SK-N-SH (cell line): ENCODE results near the gene IQSEC3. TPM values are rescaled to one million over a fixed set of nuclear protein-coding genes. Genes with fewer than 3 reads are reported as not detected.

Source experiments
- CTCF ChIA-PET: fragments of 300-600, 350-600 bp; formaldehyde crosslinking; extraction: SDS; loops from one replicate; lab custom pipeline; 2021; lab: Yijun Ruan, JAX
- POLR2A ChIA-PET: fragments of 350-600 bp; sonication (Branson Sonifier 250); formaldehyde crosslinking; extraction: SDS; loops from one replicate; lab custom pipeline; 2020; ENCODE audit warnings: antibody characterized with exemption, inconsistent platforms; lab: Yijun Ruan, JAX
- DNase-seq: peaks from one replicate; pipeline ENCODE4 v3.0.0; 2012
- H2AFZ ChIP-seq: fragments of 200-600 bp; sonication (generic); 2 replicates; pipeline ENCODE4 v1.8.1; 2016; ENCODE audit warnings: antibody characterized with exemption, mild to moderate bottlenecking, low read depth
- H3F3A ChIP-seq: fragments of 200-600 bp; sonication (generic); replicated peaks from 2 replicates; pipeline ENCODE3; 2016; ENCODE audit warnings: antibody characterized with exemption, mild to moderate bottlenecking; ENCODE audit not compliant: insufficient read depth
- H3K27ac ChIP-seq, 2 experiments: fragments of 200-500 bp in 1 of 2; fragments of 200-600 bp in 1 of 2; sonication (Bioruptor generic) in 1 of 2; sonication (generic), shearing (Covaris generic) in 1 of 2; 2 replicates each; pipeline versions ENCODE4 v1.5.1 to v1.6.1; 2014 to 2016; ENCODE audit warnings: low read depth in 2 of 2, inconsistent platforms in 1 of 2, low read length in 1 of 2, mild to moderate bottlenecking in 1 of 2, mixed read lengths in 1 of 2
- H3K27me3 ChIP-seq: fragments of 200-600 bp; sonication (generic), shearing (Covaris generic); 2 replicates; pipeline ENCODE4 v1.6.1; 2016; ENCODE audit warnings: mixed run types; ENCODE audit not compliant: insufficient read depth
- H3K36me3 ChIP-seq, 2 experiments: fragments of 200-500 bp in 1 of 2; fragments of 200-600 bp in 1 of 2; sonication (Bioruptor generic) in 1 of 2; sonication (generic) in 1 of 2; replicated peaks in 1 of 2; 2 replicates each; pipeline versions ENCODE3 to v1.5.1; 2014 to 2016; ENCODE audit warnings: low read length in 1 of 2, mild to moderate bottlenecking in 1 of 2; ENCODE audit not compliant: insufficient read depth in 2 of 2, control insufficient read depth in 1 of 2
- H3K4me1 ChIP-seq, 2 experiments: fragments of 200-500 bp in 1 of 2; fragments of 200-600 bp in 1 of 2; sonication (Bioruptor generic) in 1 of 2; sonication (generic), shearing (Covaris generic) in 1 of 2; 2 replicates each; pipeline versions ENCODE4 v1.5.1 to v1.6.1; 2014 to 2016; ENCODE audit warnings: low read depth in 1 of 2, low read length in 1 of 2, mixed run types in 1 of 2; ENCODE audit not compliant: insufficient read depth in 2 of 2, control insufficient read depth in 1 of 2
- H3K4me2 ChIP-seq: fragments of 200-600 bp; sonication (generic), shearing (Covaris generic); 2 replicates; pipeline ENCODE4 v1.6.1; 2017; ENCODE audit warnings: mixed run types
- H3K4me3 ChIP-seq, 2 experiments: fragments of 200-500 bp in 1 of 2; fragments of 200-600 bp in 1 of 2; sonication (Bioruptor generic) in 1 of 2; sonication (generic), shearing (Covaris generic) in 1 of 2; 2 replicates each; pipeline versions ENCODE4 v1.5.1 to v1.8.1; 2014 to 2016; ENCODE audit warnings: low read depth in 2 of 2, inconsistent platforms in 1 of 2, low read length in 1 of 2, mild to moderate bottlenecking in 1 of 2, mixed read lengths in 1 of 2, moderate library complexity in 1 of 2
- H3K79me2 ChIP-seq: fragments of 200-600 bp; sonication (generic); 2 replicates; pipeline ENCODE4 v1.8.1; 2017; ENCODE audit warnings: mild to moderate bottlenecking; ENCODE audit not compliant: insufficient read depth
- H3K9ac ChIP-seq: fragments of 200-600 bp; sonication (generic); 2 replicates; pipeline ENCODE4 v1.6.1; 2017; ENCODE audit warnings: mixed run types
- H3K9me2 ChIP-seq: fragments of 200-600 bp; sonication (generic); 2 replicates; pipeline ENCODE4 v1.6.1; 2017; ENCODE audit warnings: mixed run types
- H3K9me3 ChIP-seq: fragments of 200-600 bp; sonication (generic); 2 replicates; pipeline ENCODE4 v1.6.1; 2017; ENCODE audit warnings: mixed run types, mild to moderate bottlenecking, moderate library complexity
- H4K20me1 ChIP-seq: fragments of 200-600 bp; sonication (generic); 2 replicates; pipeline ENCODE4 v1.6.1; 2017; ENCODE audit warnings: mild to moderate bottlenecking, mixed run types; ENCODE audit not compliant: insufficient read depth
- ELF1 ChIP-seq: IDR thresholded peaks from 2 replicates; pipeline ENCODE4 v1.4.0; 2012
- FOXM1 ChIP-seq: IDR thresholded peaks from 2 replicates; pipeline ENCODE4 v1.4.0; 2012; ENCODE audit warnings: low read depth, mild to moderate bottlenecking
- MXI1 ChIP-seq: IDR thresholded peaks from 2 replicates; pipeline ENCODE4 v1.6.1; 2012; ENCODE audit warnings: mild to moderate bottlenecking, low read depth, low read length, improper control_type of control experiment
- NFIC ChIP-seq: IDR thresholded peaks from 2 replicates; pipeline ENCODE4 v1.4.0; 2012; ENCODE audit warnings: borderline replicate concordance
- RAD21 ChIP-seq: IDR thresholded peaks from 2 replicates; pipeline ENCODE4 v1.6.1; 2012; ENCODE audit warnings: mild to moderate bottlenecking, low read length
- RCOR1 ChIP-seq: fragments of 150-350 bp; IDR thresholded peaks from 2 replicates; pipeline ENCODE4 v1.6.1; 2017; ENCODE audit warnings: antibody characterized with exemption, low read length
- SIN3A ChIP-seq: IDR thresholded peaks from 2 replicates; pipeline ENCODE4 v1.6.1; 2012; ENCODE audit warnings: low read depth, mild to moderate bottlenecking, low read length, moderate library complexity, borderline replicate concordance
- SMC3 ChIP-seq: IDR thresholded peaks from 2 replicates; pipeline ENCODE4 v1.6.1; 2012; ENCODE audit warnings: low read depth, low read length, improper control_type of control experiment
- TCF12 ChIP-seq: IDR thresholded peaks from 2 replicates; pipeline ENCODE4 v1.4.0; 2012
- YY1 ChIP-seq: IDR thresholded peaks from 2 replicates; pipeline ENCODE4 v1.4.0; 2012; ENCODE audit warnings: low read depth, mild to moderate bottlenecking
- WGBS: methylation state at CpG from one replicate; pipeline ENCODE4 v1.1.6; 2017; ENCODE audit warnings: low lambda C conversion rate; 5-methylcytosine and 5-hydroxymethylcytosine counted together
- polyA plus RNA-seq, 3 experiments: library from polyadenylated mRNA; depleted of rRNA; stranded (reverse); fragments of >200 nt; gene quantifications; 2 replicates each; pipeline ENCODE4 v1.2.3, GENCODE V29; 2012

IQSEC3 gene
- polyA plus RNA-seq, 1 of the 3 experiments (the other 2 are of a cell fraction): 0.02 TPM

- no peak for TF ChIP-seq FOXM1
- no peak for TF ChIP-seq TCF12
- TF ChIP-seq YY1: no peak
- TF ChIP-seq MXI1: no peak
These were observed 33.0 kb downstream of the IQSEC3 start (continued) for GRCh38 chr12:99605-100004.

GRCh38 chr12:101969-102878 is 35.7 kb downstream of the IQSEC3 start:
- no peak overlapping the region for H3K4me3 ChIP-seq
- ChIA-PET CTCF (interaction anchor here (0.7 to 2.6 kb wide), 4 partner anchors 9 to 51 kb away, joined by 3 to 8 read pairs (median 4); no protein-coding TSS in a partner anchor), POLR2A (no interaction called here)
- TF ChIP-seq YY1: no peak
- TF ChIP-seq ELF1: no peak
- H3K79me2 ChIP-seq: no peaks in the 10 kb centered on the region
- 0 out of 4 replicates have a peak overlapping the region, but pooled peaks of 1 of the 2 experiments have one; percentile 34 for H3K27ac ChIP-seq
- no peaks in the 10 kb centered on the region for H3K9me3 ChIP-seq
- no peak overlapping the region for H3K4me2 ChIP-seq
- H3K9ac ChIP-seq: no peak overlapping the region
- no peaks in the 10 kb centered on the region for H4K20me1 ChIP-seq
- H3K36me3 ChIP-seq: no peaks in the 10 kb centered on the region
- peaks cover 0 to 8% of the 10 kb centered on the region in 2 experiments; a peak in 1 of 4 replicates for H3K4me1 ChIP-seq
- peak; percentile 63 for DNase-seq
- WGBS: 61% methylated on average over 9 of the region's 15 CpGs
- H3K9me2 ChIP-seq: no peaks in the 10 kb centered on the region
- H2AFZ ChIP-seq: no peak overlapping the region
- no peaks in the 10 kb centered on the region for H3F3A ChIP-seq
- H3K27me3 ChIP-seq: no peaks in the 10 kb centered on the region

- H3K9me2 ChIP-seq: no peaks in the 10 kb centered on the region
- H3K27ac ChIP-seq: no peak overlapping the region
- H3K27me3 ChIP-seq: no peaks in the 10 kb centered on the region
- H3K4me2 ChIP-seq: no peak overlapping the region
- WGBS: 68% methylated on average over 5 of the region's 7 CpGs
- no peak overlapping the region for H3K4me3 ChIP-seq
- H3K79me2 ChIP-seq: no peaks in the 10 kb centered on the region
- H3K9ac ChIP-seq: no peak overlapping the region
- no peak for DNase-seq
- H3F3A ChIP-seq: no peaks in the 10 kb centered on the region
- peaks cover 0 to 8% of the 10 kb centered on the region in 2 experiments; a peak in 1 of 4 replicates for H3K4me1 ChIP-seq
- ChIA-PET CTCF (interaction anchor here (0.7 to 2.6 kb wide), 3 partner anchors 10 to 51 kb away, joined by 3 to 8 read pairs (median 4); no protein-coding TSS in a partner anchor), POLR2A (no interaction called here)
- H3K36me3 ChIP-seq: no peaks in the 10 kb centered on the region
- H3K9me3 ChIP-seq: no peaks in the 10 kb centered on the region
- H2AFZ ChIP-seq: no peak overlapping the region
- TF ChIP-seq ELF1 (no peak), RCOR1 (no peak), SIN3A (no peak), NFIC (no peak), RAD21 (no peak), SMC3 (no peak)
- no peaks in the 10 kb centered on the region for H4K20me1 ChIP-seq
These were observed 36.3 kb downstream of the IQSEC3 start for GRCh38 chr12:102879-103168.
